Activated CD4-positive, CD25-positive, alpha-beta regulatory T cell treated with anti-CD3 and anti-CD28 coated beads, Interleukin-2, amount 50 U/mL, for 72 hours (primary cell): ENCODE results near the gene FHL2.
"Not testable (repeated sequence)": the region's sequence is repeated elsewhere in the genome, so short reads cannot be mapped to it uniquely, and the experiment has no call there.

Experiments used
- DNase-seq: peaks from one replicate; pipeline ENCODE4 v3.0.0; 2021

FHL2 gene

GRCh38 chr2:105398336-105399206 lies at the start of gene FHL2:
TSS of gene FHL2 (minus strand) at chr2:105399051. CDS start at chr2:105386516, 12,535 bp downstream.
- DNase-seq: peak; percentile 67

GRCh38 chr2:105447476-105447875 lies 48.6 kb upstream of the FHL2 start:
- DNase-seq: no peak

GRCh38 chr2:105446501-105446900 lies 47.6 kb upstream of the FHL2 start:
- DNase-seq: no peak

- no peak for DNase-seq
Observed at GRCh38 chr2:105445976-105446375, 47.1 kb upstream of the FHL2 start.

- DNase-seq: no peak
Observed at GRCh38 chr2:105445498-105445897, 46.6 kb upstream of the FHL2 start.

- DNase-seq: no peak
Observed at GRCh38 chr2:105443617-105444598, 45.1 kb upstream of the FHL2 start.

GRCh38 chr2:105442721-105443120 lies 43.9 kb upstream of the FHL2 start:
- DNase-seq: no peak

- no peak for DNase-seq
Observed at GRCh38 chr2:105442056-105442455, 43.2 kb upstream of the FHL2 start.

- no peak for DNase-seq
Observed at GRCh38 chr2:105439141-105439540, 40.3 kb upstream of the FHL2 start.

GRCh38 chr2:105438104-105438929 lies 39.5 kb upstream of the FHL2 start:
- no peak for DNase-seq

GRCh38 chr2:105437708-105438103 lies 38.9 kb upstream of the FHL2 start:
- no peak for DNase-seq

- no peak for DNase-seq
Observed at GRCh38 chr2:105432749-105433148, 33.9 kb upstream of the FHL2 start.

GRCh38 chr2:105432044-105432399 lies 33.2 kb upstream of the FHL2 start:
- DNase-seq: no peak

GRCh38 chr2:105431367-105432043 lies 32.7 kb upstream of the FHL2 start:
- DNase-seq: no peak

- DNase-seq: no peak
Observed at GRCh38 chr2:105428387-105429018, 29.7 kb upstream of the FHL2 start.

- no peak for DNase-seq
Observed at GRCh38 chr2:105427485-105427884, 28.6 kb upstream of the FHL2 start.

GRCh38 chr2:105426626-105427292 lies 27.9 kb upstream of the FHL2 start:
- DNase-seq: no peak

- DNase-seq: no peak
Observed at GRCh38 chr2:105425936-105426625, 27.2 kb upstream of the FHL2 start.

GRCh38 chr2:105424836-105425235 lies 26.0 kb upstream of the FHL2 start:
- DNase-seq: not testable (repeated sequence)

- no peak for DNase-seq
Observed at GRCh38 chr2:105422801-105423200, 23.9 kb upstream of the FHL2 start.
